IMR-90 (cell line): ENCODE data around the gene MON1A.

ENCODE experiments used
- BHLHE40 ChIP-seq: fragments of 150-350 bp; IDR thresholded peaks from 2 replicates; pipeline ENCODE4 v1.6.1; 2016; ENCODE audit warnings: mild to moderate bottlenecking, low read depth, low read length
- CEBPB ChIP-seq: IDR thresholded peaks from 2 replicates; pipeline ENCODE4 v1.6.1; 2012; ENCODE audit warnings: low read depth, low read length, improper control_type of control experiment
- CTCF ChIP-seq: conservative IDR thresholded peaks from 2 replicates; pipeline ENCODE4 v1.5.1; 2012; ENCODE audit warnings: mild to moderate bottlenecking, low read depth, low read length, improper control_type of control experiment
- MAFK ChIP-seq: IDR thresholded peaks from 2 replicates; pipeline ENCODE4 v1.6.1; 2012; ENCODE audit warnings: low read depth, low read length, improper control_type of control experiment
- MXI1 ChIP-seq: IDR thresholded peaks from 2 replicates; pipeline ENCODE4 v1.6.1; 2012; ENCODE audit warnings: low read depth, mild to moderate bottlenecking, low read length, moderate library complexity, borderline replicate concordance
- POLR2A ChIP-seq: IDR thresholded peaks from 2 replicates; pipeline ENCODE4 v1.6.1; 2012; ENCODE audit warnings: mild to moderate bottlenecking, low read depth, low read length
- RAD21 ChIP-seq: IDR thresholded peaks from 2 replicates; pipeline ENCODE4 v1.6.1; 2012; ENCODE audit warnings: low read length, improper control_type of control experiment
- RCOR1 ChIP-seq: IDR thresholded peaks from 2 replicates; pipeline ENCODE4 v1.6.1; 2012; ENCODE audit warnings: mild to moderate bottlenecking, low read length, improper control_type of control experiment; ENCODE audit not compliant: insufficient replicate concordance
- RFX5 ChIP-seq: IDR thresholded peaks from 2 replicates; pipeline ENCODE4 v1.8.0; 2012; ENCODE audit warnings: low read depth, mild to moderate bottlenecking, low read length, moderate library complexity
- SMC3 ChIP-seq: fragments of 150-350 bp; IDR thresholded peaks from 2 replicates; pipeline ENCODE4 v1.6.1; 2016; ENCODE audit warnings: low read depth, mild to moderate bottlenecking, antibody characterized with exemption, low read length, moderate library complexity
- USF2 ChIP-seq: fragments of 150-350 bp; IDR thresholded peaks from 2 replicates; pipeline ENCODE4 v1.6.1; 2017; ENCODE audit warnings: mild to moderate bottlenecking, antibody characterized with exemption, low read length, low read depth

DNA sequence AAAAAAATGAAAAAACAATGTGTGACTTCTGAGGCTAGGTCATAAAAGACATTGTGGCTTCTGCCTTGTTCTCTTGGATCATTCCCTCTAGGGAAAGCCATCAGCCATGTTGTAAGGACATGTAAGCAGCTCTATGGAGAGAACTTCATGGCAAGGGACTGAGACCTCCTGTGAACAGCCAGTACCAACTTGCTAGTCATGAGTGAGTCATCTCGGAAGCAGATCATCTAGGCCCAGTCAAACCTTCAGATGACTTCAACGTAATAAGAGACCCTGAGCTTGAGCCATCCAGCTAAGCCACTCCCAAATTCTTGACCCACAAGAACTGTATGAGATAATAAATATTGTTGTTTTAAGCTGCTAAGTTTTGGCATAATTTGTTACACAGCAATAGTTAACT is 4.9 kb downstream of the MON1A start:
- TF ChIP-seq CTCF (no peak), CEBPB (no peak), RCOR1 (no peak), POLR2A (no peak), RAD21 (no peak), MAFK (no peak), SMC3 (no peak), BHLHE40 (no peak), RFX5 (no peak), MXI1 (no peak), USF2 (no peak)
